ENCODE data around the gene PLPP3. TPM values are rescaled to one million over a fixed set of nuclear protein-coding genes. Genes with fewer than 3 reads are reported as not detected.

PLPP3 gene
- total RNA-seq, 1 experiment from 2014 or later: 3.5 TPM

DNA sequence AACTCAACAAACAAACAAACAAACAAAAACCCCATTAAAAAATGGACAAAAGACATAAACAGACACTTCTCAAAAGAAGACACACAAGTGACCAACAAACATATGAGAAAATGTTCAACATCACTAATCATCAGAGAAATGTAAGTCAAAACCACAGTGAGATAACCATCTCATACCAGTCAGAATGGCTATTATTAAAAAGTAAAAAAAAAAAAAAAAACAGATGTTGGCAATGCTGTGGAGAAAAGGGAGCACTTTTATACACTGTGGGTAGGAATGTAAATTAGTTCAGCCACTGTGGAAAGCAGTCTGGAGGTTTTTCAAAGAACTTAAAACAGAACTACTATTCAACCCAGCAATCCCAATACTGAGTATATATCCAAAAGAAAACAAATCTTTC is 94.7 kb downstream of the PLPP3 start:
- no peak for DNase-seq (ENCODE audit: low read depth)
- in situ Hi-C loops (cut with HindIII; ENCODE audit: low pct_unique_long_range_greater_than_20kb, low sequenced_read_pairs): no loop called here

DNA sequence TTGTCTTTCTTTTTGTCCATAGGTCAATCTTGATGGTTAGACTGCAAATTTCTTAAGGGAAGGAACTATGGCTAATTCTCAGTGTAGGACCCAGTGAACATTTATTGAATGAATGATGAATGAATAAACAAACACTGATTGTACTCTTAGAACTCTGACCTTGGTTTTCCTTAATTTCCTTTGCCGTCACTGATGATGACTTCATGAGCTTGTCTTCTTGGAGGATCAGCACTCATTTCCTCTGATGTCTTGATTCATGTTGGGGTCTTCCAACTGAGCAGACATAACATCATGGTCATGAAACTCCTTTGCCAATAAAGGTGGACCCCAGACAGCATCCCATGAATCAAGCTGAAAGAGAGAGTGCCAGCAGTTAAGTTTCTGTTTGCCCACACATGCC is 96.3 kb downstream of the PLPP3 start:
- no peak for DNase-seq (ENCODE audit: low read depth)
- in situ Hi-C loops (cut with HindIII; ENCODE audit: low pct_unique_long_range_greater_than_20kb, low sequenced_read_pairs): no loop called here

DNA sequence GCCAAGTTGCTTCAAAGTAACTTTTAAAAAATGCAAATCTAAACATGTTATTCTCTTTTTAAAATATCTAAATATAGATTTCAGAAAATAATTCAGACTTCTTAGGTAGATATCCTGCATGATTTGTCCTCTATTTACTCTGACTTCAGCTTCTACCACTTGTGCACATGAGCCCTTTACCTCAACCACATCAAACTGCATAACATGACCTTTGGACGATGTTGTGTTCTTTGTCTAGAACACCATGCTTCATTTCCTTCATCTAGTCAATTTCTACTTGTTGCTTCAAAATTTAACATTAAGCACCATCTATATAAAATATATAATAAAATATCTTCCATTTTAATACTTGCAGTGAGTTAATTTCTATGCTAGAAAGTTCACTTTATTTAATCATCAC is 96.9 kb downstream of the PLPP3 start:
- DNase-seq (ENCODE audit: low read depth): no peak
- in situ Hi-C loops (cut with HindIII; ENCODE audit: low pct_unique_long_range_greater_than_20kb, low sequenced_read_pairs): no loop called here

GRCh38 chr1:56481140-56481694 is 98.1 kb downstream of the PLPP3 start:
- in situ Hi-C loops (cut with HindIII; ENCODE audit: low pct_unique_long_range_greater_than_20kb, low sequenced_read_pairs): no loop called here
- DNase-seq (ENCODE audit: low read depth): no peak

DNA sequence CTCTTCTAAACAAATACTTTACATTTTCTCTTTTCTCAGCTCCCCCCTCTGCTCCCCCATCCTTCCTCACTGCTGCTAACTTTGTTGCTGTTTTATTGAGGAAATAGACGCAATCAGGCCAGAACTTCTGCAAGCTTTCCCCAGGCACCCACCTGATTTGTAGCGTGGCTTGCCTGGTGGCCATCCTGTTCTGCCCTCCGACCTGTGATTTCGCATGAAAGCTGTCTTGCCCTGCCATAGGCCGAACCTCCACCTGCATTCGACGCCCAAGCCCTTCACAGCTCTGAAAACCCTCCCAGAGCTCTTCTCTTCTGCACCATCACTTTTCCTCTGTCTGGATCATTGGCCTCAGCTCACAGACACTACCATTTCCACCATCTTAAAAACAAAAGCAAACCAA is 100.6 kb downstream of the PLPP3 start:
- no peak for DNase-seq (ENCODE audit: low read depth)
- in situ Hi-C loops (cut with HindIII; ENCODE audit: low pct_unique_long_range_greater_than_20kb, low sequenced_read_pairs): no loop called here

DNA sequence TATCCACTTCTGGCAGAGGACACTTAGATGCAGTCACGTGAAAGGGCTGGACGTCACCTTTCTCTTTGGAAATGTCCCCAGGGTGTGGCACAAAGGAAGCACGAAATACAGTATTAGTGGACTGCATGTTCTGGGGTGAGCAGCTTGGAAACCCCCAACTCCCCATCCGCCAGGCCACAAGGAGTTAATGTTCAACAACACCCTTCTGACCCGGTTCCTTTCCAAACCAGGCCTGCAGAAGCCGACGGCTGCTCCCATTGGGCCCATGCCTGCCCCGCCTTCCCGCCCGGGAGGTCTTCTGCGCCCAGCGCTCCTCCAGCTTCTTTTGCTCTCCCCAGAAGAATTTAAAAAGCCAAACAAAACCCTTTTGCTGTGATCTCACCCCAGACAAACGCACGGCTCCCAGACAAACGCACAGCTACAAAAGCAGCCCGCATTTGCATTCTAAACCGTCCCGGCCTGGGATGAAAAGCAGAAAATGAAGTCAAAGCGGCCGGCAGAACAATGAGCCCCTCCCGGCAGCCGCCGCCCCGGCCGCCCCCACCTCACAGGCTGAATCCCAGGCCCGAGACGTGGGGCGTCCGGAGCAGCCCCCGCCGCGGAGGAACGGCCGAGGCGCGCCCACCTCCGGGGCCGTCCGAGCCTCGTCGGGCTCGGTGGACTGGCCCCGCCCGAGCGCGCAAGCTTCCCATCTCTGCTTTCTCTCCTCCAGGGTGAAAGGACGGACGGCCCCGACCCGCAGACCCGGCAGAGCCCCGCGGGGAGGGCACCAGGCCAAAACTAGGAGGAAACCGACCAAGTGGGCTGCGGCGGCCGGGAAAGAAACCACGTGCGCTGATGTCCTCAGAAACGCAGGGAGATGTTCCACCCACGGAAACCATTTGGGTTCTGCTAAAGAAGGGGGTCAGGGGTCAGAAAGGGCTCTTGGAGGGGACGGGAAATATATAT is 101.9 kb downstream of the PLPP3 start:
- in situ Hi-C loops (cut with HindIII; ENCODE audit: low pct_unique_long_range_greater_than_20kb, low sequenced_read_pairs): no loop called here
- DNase-seq (ENCODE audit: low read depth): no peak

DNA sequence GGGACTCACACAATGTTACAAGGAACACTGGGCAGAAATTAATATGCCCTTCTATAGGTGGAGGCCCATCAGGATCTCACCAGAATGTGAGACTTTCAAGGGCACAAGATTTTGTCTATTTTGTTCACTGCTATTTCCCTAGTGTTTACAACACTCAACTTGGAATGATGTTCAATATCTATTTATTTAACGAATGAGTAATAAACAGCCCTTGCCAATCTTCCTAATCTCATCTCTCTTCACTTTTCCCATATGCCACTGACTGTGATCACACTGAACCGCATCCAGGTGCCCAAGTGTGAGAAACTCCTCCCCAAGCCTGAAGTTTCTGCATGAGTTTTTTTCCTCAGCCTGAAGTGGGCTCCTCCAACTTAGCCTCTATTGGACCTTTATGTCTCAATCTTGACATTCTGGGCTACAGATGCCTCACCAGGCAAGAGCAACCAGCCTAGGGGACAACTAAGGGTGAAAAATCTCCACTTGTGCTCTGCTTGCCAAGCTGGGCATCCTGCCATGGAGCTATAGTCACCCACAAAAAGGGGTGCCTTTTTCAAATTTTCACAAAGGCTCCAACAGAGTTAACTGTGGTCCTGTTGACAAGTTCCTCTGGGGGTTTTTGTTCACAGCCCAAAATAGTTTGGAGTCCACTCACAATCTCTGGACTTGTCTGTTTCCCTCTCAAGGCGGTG is 105.6 kb downstream of the PLPP3 start:
- in situ Hi-C loops (cut with HindIII; ENCODE audit: low pct_unique_long_range_greater_than_20kb, low sequenced_read_pairs): no loop called here
- no peak for DNase-seq (ENCODE audit: low read depth)

GRCh38 chr1:56472860-56473259 is 106.5 kb downstream of the PLPP3 start:
- DNase-seq (ENCODE audit: low read depth): no peak
- in situ Hi-C loops (cut with HindIII; ENCODE audit: low pct_unique_long_range_greater_than_20kb, low sequenced_read_pairs): no loop called here

DNA sequence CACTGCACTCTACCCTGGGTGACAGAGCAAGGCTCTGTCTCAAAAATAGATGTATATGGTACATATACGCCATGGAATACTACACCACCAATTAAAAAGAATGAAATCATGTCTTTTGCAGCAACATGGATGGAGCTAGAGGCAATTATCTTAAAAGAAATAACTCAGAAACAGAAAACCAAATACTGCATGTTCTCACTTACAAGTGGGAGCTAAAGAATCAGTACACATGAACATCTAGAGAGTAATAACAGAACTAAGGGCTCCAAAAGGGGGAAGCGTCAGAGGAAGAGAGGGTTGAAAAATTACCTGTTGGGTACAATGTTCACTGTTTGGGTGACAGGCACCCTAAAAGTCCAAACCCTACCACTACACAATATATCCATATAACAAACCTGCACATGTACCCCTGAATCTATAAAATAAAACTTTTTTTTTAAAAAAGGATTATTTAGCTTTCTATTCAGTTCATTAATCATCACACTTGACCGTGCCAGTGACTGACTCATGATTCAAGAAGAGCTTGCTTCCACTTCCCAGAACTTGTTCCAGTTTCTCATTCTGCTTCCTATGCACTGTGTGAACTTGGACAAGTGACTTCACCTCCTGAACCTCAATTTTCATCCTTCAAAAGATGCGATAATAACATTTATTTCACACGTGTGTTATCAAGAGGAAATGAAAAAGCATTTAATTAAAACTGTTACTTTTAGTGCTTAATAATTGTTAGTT is 109.6 kb downstream of the PLPP3 start:
- DNase-seq (ENCODE audit: low read depth): no peak
- in situ Hi-C loops (cut with HindIII; ENCODE audit: low pct_unique_long_range_greater_than_20kb, low sequenced_read_pairs): no loop called here

DNA sequence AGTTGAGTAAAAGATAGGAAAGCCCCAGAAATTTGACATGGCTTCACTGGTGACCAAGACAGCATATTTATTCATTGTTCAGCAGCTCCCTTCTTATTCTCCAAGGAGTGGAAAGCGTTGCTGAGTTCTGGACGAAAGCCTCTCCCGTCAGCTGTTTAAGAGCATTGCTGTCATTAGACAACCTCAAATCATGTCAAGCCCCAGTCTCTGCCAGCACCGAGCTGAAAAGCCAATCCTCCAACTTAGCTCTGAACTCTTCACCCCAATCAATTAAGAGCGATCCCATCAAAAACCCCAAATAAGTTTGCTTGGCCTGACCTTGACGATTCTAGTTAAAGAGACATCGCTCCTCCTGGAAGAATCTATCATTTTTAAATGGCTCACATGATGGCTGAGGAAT is 110.8 kb downstream of the PLPP3 start:
- in situ Hi-C loops (cut with HindIII; ENCODE audit: low pct_unique_long_range_greater_than_20kb, low sequenced_read_pairs): no loop called here
- no peak for DNase-seq (ENCODE audit: low read depth)

DNA sequence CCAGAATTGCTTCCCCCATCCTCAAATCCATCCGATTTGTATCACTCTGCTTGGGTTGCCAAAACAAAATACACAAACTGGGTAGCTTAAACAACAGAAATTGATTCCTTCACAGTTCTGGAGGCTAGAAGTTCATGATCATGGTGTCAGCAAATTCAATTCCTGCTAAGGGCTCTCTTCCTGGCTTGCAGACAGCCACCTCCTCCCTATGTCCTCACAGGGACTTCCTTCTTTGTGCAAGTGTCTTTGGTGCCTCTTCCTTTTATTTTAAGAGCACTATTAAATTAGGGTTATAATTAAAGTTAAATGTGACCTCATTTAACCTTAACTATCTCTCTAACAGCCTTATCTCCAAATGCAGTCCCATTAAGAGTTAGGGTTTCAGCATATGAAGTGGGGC is 112.8 kb downstream of the PLPP3 start:
- no peak for DNase-seq (ENCODE audit: low read depth)
- in situ Hi-C loops (cut with HindIII; ENCODE audit: low pct_unique_long_range_greater_than_20kb, low sequenced_read_pairs): no loop called here

GRCh38 chr1:56464294-56464693 is 115.1 kb downstream of the PLPP3 start:
- in situ Hi-C loops (cut with HindIII; ENCODE audit: low pct_unique_long_range_greater_than_20kb, low sequenced_read_pairs): no loop called here
- no peak for DNase-seq (ENCODE audit: low read depth)

- no peak for DNase-seq (ENCODE audit: low read depth)
- in situ Hi-C loops (cut with HindIII; ENCODE audit: low pct_unique_long_range_greater_than_20kb, low sequenced_read_pairs): no loop called here
These were observed 116.0 kb downstream of the PLPP3 start for GRCh38 chr1:56463376-56463775.

DNA sequence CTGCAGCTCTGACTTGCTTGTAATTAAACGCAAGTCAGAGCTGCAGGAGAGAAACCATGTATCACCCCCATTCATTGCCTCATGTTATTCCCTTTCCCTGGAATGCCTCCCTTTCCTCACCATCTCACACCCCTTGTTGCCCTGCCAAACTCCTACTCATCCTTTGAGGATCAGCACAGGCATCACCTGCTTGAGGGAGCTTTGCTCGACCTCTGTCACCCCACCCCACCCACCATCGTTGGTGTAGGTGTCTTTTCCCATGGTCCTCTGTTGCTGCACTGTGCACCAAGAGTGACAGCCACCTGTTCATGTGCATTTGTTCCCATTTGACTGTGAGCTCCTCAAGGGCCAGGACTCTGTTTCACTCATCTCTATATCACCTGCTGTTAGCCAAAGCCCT is 117.2 kb downstream of the PLPP3 start:
- in situ Hi-C loops (cut with HindIII; ENCODE audit: low pct_unique_long_range_greater_than_20kb, low sequenced_read_pairs): no loop called here
- DNase-seq (ENCODE audit: low read depth): no peak

DNA sequence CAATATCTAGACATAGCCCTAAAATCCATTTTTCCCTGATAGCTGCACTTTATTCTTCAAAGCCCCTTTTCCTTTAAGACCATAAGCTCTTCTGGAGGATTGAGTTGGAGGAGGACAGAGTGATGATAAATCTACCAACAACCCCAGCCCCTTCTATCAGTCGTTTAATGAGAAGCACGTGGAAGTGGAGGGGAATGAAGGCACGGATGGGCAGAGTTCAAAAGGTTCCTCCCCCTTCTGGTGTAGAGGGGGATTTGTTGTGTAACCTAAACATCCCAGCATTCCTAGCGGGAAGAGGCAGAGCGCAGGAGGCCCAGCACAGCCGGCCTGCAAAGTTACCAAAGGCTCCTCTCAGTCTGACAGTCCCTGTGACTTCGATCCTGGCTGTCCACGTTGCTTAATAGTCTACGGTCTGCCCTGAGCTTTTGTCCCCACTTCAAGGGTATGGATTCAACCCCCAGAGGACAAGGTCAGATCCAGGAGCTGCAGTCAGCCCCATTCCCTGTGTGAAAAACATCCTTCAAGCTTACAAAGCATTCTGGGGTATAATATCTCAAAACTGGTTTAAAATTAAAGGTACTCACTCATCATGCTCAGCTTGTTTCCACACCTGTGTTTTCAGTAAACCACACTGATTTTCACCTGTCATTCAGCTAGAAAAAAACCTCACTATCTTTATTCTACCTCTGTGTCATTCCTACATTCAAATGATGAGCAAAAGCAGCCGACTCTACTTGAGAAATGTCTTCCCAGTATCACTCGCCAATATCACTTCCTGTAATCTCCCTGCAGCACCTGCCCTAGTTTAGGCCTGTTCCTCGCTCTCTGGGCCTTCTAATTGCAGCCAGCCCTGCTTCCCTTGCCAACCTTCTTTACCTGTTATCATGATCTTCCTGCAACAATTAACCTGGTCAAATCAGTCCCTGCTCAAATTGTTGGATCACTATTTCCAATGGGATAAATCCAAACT is 117.9 kb downstream of the PLPP3 start:
- in situ Hi-C loops (cut with HindIII; ENCODE audit: low pct_unique_long_range_greater_than_20kb, low sequenced_read_pairs): no loop called here
- DNase-seq (ENCODE audit: low read depth): no peak

DNA sequence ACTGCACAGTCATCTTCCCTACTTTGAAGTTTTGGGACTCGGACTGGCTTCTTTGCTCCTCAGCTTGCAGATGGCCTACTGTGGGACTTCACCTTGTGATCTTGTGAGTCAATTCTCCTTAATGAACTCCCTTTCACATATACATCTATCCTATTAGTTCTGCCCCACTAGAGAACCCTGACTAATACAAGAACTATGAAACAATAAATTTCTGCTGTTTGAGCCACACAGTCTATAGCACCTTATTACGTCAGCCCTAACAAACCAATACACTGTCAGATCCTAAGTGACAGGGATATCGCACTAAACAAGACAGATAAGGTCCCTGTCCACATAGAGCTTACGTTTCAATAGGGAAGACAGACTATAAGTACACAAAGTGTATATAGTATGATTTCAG is 120.1 kb downstream of the PLPP3 start:
- in situ Hi-C loops (cut with HindIII; ENCODE audit: low pct_unique_long_range_greater_than_20kb, low sequenced_read_pairs): no loop called here
- no peak for DNase-seq (ENCODE audit: low read depth)

GRCh38 chr1:56457756-56458375 is 121.5 kb downstream of the PLPP3 start:
- no peak for DNase-seq (ENCODE audit: low read depth)
- in situ Hi-C loops (cut with HindIII; ENCODE audit: low pct_unique_long_range_greater_than_20kb, low sequenced_read_pairs): no loop called here
